GM12801 (cell line): Measurements from ENCODE around the gene PAK1.

Experiments
- TF ChIP-seq, protein P1 (sequence below): IDR thresholded peaks from one replicate; pipeline ENCODE4 v1.5.1; 2011; ENCODE audit warnings: control low read depth; ENCODE audit not compliant: insufficient read length; ENCODE audit errors: extremely low read depth

Gene PAK1

DNA sequence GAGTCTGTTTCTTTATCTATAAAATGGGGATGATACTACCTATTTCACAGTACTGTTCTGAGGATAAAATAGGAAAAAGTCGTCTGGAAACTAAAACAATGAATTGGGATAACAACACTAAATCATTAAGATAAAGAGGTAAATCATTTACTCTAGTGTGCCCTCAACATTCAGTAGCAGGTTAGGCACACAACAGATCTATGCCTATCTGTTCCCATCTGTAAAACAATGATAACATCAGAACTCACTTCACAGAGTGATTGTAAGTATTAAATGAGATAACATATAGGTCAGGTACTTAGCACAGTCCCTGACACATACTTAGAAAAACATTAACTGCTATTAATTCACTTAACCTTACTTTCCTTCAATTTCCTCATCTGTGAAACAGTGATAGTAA, 36.9 kb downstream of the PAK1 start:
- TF ChIP-seq, protein P1, sequence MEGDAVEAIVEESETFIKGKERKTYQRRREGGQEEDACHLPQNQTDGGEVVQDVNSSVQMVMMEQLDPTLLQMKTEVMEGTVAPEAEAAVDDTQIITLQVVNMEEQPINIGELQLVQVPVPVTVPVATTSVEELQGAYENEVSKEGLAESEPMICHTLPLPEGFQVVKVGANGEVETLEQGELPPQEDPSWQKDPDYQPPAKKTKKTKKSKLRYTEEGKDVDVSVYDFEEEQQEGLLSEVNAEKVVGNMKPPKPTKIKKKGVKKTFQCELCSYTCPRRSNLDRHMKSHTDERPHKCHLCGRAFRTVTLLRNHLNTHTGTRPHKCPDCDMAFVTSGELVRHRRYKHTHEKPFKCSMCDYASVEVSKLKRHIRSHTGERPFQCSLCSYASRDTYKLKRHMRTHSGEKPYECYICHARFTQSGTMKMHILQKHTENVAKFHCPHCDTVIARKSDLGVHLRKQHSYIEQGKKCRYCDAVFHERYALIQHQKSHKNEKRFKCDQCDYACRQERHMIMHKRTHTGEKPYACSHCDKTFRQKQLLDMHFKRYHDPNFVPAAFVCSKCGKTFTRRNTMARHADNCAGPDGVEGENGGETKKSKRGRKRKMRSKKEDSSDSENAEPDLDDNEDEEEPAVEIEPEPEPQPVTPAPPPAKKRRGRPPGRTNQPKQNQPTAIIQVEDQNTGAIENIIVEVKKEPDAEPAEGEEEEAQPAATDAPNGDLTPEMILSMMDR: no peak

DNA sequence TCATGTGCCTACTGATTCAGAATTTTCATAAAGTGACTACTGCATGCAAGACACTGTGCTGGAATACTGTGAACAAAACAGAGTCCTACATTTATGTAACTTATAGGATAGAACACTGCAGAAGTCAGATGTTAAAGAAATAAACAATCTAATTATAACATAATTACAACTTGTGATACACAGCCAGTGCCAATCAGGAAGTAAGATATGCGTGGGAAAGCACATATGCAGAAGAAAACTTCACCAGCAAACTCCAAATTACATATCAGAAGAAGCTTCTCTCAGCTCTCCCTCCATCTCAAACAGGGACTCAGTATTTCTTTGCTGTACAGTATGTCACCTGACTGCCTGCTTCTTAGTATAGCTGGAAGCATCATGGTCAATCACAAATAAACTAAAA, 37.4 kb downstream of the PAK1 start:
- TF ChIP-seq, protein P1: no peak

DNA sequence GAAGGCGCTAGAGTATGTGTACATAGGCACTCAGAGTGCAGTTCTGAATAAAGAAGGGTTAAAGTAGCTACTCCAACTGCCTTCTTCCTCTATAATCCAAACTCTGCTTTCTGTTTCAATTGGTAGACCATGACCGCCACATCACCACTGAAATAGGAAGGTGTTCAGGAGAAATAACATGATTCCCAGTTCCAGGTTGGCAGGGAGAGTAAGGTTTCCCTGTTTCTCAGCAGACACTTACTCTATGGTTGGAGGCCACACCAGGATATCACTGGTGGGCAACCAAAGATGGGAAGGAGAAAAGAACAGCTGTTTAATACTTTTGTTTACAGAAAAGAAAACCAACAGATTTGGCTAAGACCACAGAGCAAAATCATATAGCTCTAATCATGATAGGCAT, 37.9 kb downstream of the PAK1 start:
- TF ChIP-seq, protein P1: no peak

DNA sequence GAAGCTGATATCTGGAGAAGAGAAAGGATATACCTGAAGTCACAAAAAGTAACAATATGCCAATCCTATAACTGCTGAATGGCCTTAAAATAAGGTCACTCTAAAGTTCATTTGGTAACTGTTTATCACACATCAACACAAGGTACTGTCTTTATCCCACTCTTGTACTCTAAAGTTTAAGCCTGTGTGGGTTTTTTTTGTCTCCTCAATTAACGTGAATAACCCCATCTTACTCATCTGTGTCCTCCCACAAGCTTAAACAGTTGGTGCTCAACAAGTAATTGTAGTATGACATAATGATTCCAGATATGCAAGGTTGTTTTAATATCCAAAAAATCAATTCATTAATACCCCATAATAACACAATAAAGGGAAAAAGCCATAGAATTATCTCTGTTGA, 42.1 kb downstream of the PAK1 start:
- TF ChIP-seq, protein P1: no peak

DNA sequence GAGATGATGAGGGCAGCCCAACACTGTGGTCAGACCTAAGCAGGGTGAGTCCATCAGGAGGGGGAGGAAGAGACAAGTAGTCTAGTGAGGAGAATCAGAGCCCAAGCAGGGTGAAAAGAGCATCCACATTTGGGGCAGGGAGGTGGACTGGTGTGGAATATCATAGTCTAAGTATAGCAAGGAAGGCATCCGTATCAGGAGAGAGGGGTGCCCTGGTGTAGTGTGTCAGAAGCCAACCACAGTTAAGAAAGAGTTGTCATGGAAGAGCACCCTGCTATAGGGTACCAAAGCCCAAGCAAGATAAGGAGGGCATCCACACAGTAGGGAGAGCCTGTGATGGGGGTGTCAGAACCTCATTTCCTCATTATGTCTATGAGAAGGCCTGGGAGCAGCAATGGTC, 45.3 kb downstream of the PAK1 start:
- TF ChIP-seq, protein P1: no peak

DNA sequence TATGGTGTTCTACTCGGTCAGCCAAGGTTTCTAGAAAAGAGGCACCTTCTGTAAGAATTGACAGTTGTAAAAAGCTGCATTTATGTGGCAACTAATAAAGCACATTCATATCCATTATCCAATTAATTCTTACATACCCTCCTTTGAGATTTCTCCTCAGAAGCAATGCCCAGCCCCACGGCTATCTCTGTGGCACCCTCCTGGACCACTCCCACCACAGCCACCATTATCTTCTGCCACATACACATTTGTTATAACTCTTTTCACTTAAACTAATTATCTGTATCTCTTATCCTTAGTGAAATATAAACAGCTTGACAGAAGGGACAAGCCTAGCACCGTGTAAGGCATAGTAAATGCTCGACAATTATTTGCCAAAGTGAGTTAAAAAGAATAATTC, 48.5 kb downstream of the PAK1 start:
- TF ChIP-seq, protein P1: no peak

DNA sequence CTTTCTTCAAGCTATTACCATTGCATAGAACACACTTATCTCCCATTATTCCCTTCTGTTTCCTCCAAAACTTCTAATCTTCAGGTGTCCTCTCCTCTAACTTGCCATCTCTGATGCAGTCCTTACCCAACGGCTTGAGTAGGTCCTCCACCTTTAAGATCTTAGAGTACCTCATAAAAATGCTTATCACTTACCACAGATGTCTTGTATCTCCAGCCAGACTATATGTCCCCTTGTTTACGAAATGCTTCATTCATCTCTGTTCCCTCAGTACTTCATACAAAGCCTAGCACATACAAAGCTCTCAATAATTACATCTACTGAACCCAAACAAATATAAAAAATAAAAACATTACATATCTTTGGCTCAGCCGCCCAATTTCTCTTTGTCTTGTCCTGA, 49.2 kb downstream of the PAK1 start:
- TF ChIP-seq, protein P1: no peak

DNA sequence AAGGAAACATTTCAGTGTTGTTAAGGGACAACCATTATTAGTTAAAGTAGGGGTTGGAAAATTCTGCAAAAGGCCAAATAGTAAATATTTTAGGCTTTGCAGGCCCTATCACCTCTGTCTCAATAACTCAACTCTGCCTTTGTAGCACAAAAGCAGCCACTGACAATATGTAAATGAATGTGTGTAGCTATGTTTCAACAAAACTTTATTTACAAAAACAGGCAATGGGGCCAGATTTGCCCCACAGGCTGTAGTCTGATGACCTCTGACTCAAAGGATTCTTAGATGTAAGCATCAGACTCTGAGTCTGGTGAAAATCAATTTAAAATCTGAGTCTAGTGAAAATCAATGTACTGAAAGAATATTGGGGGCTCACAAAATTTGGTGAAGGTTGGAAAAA, 50.3 kb downstream of the PAK1 start:
- TF ChIP-seq, protein P1: no peak
